GM12865 (cell line): Measurements from ENCODE around the gene BEND5.
A peak's percentile ranks its signal among the peaks of the same experiment; 100 is the strongest.

Experiments
- DNase-seq: peaks from one replicate; pipeline ENCODE4 v3.0.0; 2010; ENCODE audit warnings: low read depth
- H3K4me3 ChIP-seq: 2 replicates; pipeline ENCODE4 v1.5.1; 2011; ENCODE audit warnings: mild to moderate bottlenecking, low read depth, low read length, control low read depth
- CTCF ChIP-seq: IDR thresholded peaks from 2 replicates; pipeline ENCODE4 v1.5.1; 2011; ENCODE audit warnings: low read length, control low read depth, low read depth, inconsistent platforms; ENCODE audit not compliant: insufficient read depth; ENCODE audit errors: missing control alignments

Gene BEND5

DNA sequence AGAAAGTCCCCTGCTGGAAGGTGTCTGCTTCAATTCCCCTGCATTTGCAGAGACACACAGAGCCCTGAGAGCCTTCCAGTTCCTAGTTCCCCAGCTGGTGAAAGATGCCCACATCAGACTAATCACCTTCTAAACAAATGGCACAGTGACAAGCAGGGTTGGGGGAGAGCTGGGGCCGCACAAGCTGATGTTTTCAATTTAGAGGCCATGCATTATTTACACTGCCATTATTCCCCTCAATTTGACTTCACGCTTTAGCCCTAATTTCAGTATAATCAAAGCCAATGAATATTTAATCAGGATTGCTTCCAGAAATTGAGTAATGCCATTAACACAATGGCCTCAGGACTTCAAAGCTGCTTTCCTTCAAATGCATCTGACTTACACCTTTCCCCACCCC lies 81.5 kb downstream of the BEND5 start:
- no peak for TF ChIP-seq CTCF
- DNase-seq, result no peak
- H3K4me3 ChIP-seq, result no peak overlapping the region

- no peak for DNase-seq
- H3K4me3 ChIP-seq, result no peak overlapping the region
- TF ChIP-seq CTCF, result no peak
Observed at GRCh38 chr1:48693674-48694320, 82.9 kb downstream of the BEND5 start.

GRCh38 chr1:48693180-48693579 lies 83.5 kb downstream of the BEND5 start:
- TF ChIP-seq CTCF, result no peak
- DNase-seq, result no peak
- no peak overlapping the region for H3K4me3 ChIP-seq

- no peak overlapping the region for H3K4me3 ChIP-seq
- no peak for TF ChIP-seq CTCF
- DNase-seq, result no peak
Observed at GRCh38 chr1:48692235-48692634, 84.5 kb downstream of the BEND5 start.

DNA sequence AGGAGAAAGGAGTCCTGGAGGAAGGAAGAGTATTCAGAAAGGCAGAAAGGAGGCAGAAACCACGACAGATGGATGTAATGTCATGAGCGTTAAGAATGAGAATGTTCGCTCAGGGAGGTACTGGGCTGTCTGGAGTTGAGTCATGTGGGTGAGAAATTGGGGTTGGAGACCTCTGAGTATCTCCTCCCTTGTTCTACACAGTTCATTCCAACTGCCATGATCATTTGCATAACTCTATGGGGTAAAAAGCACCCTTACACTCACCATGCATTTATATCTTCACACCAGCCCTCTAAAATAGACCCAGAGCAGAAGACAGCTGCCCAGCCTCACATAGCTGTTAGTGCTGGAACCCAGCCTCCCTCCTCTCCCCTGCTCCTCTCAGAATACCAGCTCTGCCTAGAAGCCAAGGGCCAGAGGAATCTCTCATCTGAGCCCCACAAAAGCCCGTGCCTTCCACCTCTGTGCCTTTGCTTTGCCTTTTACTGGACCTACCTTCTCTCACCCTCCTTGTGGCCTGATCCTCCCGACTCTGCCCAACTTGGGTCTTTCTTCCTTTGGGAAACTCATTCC lies 85.2 kb downstream of the BEND5 start:
- H3K4me3 ChIP-seq, result no peak overlapping the region
- DNase-seq, result peak; percentile 16
- no peak for TF ChIP-seq CTCF

DNA sequence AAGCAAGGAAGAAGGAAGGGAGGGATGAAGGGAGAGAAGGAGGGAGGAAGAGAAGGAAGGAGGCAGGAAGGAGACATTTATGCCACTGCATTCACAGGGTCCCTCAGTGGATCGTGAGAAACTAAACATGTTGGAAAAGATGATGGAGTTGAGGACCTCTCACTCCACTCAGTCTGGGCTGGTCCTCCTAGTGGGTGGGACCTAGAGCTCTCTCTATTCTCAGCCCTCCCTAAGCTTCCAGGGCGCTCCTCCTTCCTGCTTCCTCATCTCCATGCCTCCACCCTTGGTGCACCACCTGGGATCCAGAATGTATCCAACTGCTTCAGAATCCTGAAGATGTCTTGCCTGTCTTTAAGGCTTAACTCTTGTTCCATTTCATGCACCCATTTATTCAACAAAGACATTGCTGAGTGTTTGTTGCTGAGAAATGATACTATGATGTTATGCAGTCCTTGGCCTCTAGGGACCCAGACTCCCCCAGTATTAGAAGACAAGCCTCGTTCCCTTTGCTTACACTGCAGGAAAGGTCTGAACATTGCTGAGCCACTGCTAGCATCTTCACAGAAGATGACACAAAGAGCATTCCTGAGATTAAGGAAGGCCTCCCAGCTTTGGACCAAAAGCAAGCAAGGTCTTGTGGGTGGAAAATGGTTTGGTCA lies 88.5 kb downstream of the BEND5 start:
- peak; percentile 45 for TF ChIP-seq CTCF
- no peak overlapping the region for H3K4me3 ChIP-seq
- peak; percentile 11 for DNase-seq
